Measurements from ENCODE around the gene TGFB1I1.
"Not testable (repeated sequence)": the region's sequence is repeated elsewhere in the genome, so short reads cannot be mapped to it uniquely, and the experiment has no call there.

Gene TGFB1I1

DNA sequence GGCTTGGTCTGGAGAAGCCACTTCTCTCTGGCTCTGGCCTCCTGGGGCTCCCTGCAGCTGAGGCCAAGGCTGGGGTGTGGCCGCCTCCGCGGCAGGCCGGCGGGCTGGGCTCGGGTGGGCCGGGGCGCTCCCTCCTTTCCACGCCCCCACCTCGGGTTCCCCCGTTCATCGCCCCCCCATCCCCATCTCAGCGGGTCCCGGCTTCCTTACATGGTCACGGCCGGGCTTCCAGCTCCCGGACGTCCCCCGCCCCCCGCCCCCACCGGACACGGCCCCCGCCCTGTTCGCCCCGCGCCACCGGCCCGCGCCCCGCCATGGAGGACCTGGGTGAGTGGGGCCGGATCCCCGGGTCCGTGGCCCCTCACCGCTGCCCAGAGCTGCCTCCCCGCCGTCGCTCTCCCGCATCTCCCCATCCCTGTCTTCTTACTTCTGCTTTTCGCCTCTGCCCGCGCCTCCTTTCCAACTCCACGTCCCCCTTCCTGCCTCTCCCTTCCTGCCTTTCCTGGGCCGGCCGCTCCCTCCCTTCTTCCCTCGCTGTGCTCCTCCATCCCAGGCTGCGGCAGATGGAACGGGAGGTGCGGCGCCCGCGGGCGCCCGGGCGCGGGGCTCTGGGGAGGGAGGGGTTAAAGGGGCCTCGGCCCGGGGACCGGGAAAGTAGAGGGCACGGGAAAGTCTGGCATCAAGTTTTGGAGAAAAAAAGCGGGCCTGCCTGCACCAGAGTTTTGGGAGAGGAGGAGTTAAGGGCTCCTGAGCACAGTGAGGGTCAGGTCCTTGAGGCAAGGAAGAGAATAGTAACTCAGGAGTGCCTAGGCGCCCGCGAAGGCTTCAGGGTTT lies at the start of gene TGFB1I1:
Gene TGFB1I1, plus strand, starts transcription at position 278 of the 834 bp plus-strand sequence. Its CDS starts 37 bp downstream, at position 315.
- DNase-seq: no peak

DNA sequence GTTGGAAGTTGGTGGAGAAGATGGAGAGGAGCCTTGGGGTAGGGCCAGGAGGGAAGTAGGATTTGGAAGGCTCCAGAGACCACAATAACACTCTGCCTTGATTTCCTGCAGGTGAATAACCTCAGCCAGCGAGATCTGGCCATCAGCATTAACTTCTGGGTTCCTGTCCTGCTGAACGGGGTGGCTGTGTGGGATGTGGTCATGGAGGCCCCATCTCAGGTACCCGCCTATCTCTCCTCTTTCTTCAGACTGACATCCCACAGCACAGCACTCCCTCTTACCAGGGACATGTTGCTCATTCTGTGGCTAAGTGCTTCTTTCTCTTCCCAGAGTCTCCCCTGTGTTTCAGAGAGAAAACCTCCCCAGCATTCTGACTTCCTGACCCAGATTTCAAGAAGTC lies 48.7 kb upstream of the TGFB1I1 start:
- no peak for DNase-seq

DNA sequence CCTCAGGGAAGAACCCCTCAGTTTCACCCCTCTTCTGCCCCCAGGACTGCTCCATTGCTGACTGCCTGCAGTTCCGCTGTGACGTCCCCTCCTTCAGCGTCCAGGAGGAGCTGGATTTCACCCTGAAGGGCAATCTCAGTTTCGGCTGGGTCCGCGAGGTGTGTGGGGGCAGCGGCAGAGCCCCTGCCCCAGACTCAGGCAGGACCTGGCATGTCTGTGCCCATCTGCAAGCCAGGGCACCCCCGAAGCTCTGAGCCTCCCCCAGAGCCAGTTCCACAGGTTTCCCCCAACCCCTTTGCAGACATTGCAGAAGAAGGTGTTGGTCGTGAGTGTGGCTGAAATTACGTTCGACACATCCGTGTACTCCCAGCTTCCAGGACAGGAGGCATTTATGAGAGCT lies 48.2 kb upstream of the TGFB1I1 start:
- DNase-seq: no peak

DNA sequence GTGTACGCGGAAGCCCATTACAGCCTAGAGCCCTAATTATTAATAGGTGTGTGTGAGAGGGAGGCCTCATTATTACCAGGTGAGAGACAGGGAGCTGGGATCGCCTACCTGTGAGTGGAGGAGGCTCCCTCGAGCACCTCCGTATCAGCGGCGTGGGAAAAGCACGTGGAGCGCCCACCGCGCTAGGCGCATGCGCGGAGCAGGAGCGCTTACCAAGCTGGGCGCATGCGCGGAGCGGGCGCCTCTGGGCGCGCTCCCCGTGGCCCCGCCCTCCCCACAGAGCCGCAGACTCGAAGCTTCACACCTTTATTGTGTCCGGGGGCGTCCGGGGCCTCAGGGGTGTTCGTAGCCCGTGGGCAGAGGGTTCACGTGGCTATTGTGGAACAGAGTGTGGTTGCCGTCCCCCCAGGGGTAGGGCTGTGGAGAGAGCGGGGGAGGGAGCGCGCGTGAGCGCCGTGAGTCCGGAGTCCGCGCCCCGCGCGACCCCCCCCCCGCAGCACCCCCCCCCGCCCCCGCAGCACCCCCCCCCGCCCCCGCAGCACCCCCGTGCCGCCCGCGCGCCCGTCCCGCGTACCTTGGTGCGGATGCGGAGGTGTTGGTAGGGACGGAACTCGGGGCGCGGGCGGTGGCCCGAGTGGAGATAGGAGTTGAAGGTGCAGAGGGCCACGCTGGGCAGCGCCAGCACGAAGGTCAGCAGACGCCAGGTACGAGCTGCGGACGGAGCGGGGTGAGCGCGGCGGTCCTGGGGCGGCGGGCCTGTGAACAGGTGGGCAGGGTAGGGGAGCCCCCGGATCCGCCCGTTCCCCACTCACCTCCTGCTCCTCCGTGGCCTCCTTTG lies 44.3 kb upstream of the TGFB1I1 start:
- DNase-seq: no peak

DNA sequence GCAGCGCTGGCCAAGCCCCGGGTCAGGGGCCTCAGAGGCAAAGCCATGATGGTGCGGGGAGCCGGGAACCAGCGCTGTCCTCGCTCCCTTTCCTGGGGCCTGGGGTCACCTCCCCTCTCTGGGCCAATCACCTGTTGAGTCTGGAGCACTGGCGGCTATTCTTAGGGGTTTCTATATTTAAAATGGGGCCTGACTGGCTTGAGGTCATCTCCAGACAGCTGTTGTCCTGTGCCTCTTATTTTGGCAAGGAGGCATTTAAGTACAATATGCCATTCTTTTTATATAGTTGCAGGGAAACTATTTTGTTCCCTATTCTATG lies 43.7 kb upstream of the TGFB1I1 start, which contains the start of gene COX6A2:
Gene COX6A2, minus strand, starts transcription at position 82 of the 319 bp plus-strand sequence. Its CDS starts 35 bp downstream, at position 47.
- DNase-seq: no peak

DNA sequence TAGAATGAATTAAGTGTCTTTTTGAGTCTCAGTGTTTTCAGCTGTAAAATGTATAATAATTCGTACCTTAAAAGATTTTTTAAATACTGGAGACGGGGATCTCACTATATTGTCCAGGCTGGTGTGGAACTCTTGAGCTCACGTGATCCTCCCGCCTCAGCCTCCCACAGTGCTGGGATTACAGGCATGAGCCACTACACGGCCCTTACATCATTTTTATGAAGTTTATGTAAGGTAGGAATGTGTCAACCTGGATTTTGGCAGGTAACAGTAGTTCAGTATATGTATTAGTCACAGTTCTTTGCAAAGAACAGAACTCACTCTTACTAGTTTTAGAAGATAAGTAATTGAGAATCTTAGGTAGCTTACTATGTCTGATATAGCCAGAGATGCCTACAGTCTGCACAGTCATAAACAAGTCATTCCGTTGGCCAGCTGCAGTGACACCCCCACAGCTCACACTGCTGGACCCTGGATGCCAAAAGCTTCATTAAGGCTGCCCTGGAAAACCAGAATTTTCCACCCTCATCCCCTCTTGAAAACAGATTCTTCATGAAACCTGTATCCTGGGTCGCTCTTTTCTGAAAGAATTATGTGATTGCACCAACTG lies 43.2 kb upstream of the TGFB1I1 start:
- no peak for DNase-seq

DNA sequence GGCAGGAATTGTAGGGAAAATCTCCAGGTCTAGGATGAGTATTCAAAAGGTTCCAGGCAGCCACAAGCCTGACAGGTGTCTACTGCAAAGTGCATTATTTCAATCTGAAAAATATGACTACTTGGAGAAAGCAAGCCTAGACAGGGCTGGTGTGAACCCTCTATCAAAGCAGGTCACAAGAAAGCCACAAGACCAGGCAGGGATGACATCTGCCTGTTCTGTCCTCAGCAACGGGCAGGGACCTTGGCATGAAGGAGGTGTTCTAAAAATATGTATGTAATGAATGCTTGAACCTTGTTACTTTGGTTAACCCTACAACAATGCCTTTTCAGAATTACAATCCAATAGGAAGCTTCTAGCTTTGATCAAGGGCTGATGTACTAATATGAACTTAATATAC lies 42.6 kb upstream of the TGFB1I1 start:
- DNase-seq: no peak

DNA sequence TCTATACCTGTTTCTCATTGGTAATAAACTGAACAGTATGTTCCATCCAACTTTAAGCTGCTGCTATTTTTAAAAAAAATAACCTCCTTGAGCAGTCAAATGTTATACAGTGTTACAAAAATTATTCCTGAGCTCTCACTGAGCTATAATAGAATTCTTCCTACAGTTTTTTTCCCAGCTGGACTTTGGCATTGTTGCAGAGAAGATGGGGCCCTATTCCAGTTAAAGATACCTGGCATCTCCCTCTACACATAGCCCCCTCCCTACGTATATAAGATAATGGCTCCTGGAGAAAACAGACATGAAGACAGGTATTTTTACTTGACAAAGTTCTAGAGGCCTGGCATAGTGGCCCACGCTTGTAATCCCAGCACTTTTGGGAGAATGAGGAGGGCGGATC lies 42.2 kb upstream of the TGFB1I1 start:
- no peak for DNase-seq

DNA sequence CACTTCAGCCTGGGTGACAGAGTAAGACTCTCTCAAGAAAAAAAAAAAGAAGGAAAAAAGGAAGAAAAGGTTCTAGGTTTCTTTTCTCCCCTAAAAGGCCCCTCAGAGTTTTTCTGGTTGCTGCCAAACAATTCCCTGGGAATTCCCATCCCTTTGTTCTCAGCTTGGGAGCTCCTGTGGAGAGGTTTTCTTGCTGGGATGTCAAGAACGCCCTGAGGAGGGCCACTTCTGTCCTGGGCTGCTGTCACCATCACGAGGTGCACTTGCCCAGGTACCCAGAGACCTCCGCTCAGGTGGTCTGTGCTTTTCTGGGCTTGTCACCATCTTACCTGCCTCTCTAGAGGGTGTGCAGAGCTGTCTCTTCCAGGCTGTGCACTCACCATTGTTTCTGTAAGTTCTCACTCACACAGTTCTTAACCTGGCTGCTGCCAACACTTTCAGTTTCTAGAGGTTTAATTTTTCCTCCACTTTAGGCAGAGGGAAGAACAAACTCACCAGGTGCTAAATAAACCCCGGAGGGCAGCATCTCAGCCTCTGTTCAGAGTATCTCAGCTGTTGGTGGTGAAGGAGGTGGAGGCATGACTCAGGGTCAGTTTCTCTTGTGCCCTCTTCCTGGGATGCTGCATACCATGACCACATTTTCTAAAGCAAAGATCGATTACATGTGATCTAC lies 41.4 kb upstream of the TGFB1I1 start:
- DNase-seq: no peak

DNA sequence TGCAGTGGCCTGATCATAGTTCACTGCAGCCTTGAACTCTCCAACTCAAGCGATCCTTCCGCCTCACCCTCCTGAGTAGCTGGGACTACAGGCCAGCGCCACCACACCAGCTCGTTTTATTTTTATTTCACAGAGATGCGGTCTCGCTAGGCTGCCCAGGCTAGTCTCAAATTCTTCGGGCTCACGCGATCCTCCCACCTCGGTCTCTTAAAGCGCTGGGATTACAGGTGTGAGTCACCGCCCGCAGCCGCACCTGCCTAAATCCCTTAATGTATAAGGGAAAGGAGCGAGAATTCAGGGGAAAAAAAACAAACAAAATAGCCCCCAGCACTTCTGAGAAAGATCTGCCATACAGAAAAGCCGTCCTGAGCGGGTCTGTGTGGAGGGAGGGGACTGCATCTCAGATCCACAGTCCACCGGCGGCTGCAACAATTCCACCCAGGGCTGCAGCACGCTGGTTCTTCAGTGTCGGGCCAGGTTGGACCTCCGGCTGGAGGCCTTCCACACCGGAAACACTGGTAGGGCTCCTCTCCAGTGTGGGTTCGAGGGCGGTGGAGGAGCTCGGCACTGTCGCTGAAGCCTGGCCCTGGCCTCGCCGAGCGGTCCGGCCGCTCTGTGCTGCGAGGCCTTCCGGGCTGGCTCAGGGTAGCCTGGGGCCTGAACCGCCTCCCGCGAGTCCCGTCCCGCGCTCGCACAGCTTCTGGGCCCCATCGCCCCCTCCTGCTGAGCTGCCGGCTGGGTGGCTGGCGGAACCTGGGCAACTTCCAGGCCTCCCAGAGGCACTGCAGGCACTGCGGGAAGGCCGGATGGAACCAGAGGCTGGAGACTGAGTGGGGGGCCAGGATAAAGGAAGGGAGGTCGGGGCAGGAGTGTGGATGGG lies 36.4 kb upstream of the TGFB1I1 start:
- no peak for DNase-seq

DNA sequence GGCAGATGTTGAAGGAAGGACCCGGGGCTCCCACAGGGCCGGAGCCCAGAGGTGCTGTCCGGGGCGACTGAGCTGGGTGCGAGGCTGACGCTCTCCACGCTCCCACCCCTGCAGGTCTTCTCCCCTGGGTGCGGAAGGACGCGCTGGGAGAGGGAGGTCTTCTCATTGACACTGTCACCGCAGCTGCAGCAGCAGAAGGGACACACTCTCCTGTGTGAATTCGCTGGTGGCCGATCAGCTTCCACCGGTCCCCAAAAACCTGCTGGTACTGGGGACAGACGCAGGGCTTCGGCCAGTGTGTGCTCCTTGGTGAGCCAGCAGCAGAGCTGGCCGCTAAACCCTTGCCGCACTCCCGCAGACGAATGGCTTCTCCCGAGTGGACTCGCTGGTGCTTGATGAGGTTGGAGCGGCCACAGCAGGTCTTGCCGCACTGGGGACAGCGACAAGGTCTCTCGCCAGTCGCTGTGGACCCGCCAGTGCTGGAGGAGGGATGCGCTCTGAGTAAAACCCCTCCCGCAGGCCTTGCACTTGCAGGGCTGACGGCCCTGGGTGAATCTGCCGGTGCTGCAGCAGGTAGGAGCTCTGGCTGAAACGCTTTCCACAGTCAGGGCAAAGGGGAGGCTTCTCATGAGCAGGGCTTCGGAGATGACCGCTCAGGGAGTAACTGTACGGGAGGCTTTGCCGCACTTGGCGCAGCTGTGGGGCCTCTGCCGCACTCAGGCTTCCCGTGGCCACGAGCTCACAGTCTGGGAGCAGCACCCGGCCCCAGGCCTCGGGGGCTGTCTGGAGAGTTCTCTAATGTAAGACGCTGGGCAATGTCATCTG lies 35.5 kb upstream of the TGFB1I1 start:
- DNase-seq: no peak

DNA sequence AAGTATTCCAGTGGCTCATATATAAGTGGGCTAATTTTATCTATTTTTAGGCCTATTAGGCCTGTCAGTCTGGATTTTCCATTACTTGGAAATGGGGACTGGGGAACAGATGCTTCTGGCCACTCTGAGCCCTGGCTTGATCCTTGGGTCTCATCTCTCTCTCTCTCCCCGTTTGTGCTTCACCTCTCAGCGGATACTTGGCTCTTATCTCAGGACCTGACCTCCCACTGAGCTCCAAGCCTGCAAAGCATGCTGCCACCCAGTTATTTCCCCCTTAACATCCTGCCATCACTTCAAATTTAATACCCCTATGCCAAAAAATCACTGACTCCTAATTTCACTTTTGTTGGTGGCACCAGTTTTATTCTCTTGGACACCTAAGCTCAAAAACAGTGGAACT lies 33.5 kb upstream of the TGFB1I1 start:
- no peak for DNase-seq

DNA sequence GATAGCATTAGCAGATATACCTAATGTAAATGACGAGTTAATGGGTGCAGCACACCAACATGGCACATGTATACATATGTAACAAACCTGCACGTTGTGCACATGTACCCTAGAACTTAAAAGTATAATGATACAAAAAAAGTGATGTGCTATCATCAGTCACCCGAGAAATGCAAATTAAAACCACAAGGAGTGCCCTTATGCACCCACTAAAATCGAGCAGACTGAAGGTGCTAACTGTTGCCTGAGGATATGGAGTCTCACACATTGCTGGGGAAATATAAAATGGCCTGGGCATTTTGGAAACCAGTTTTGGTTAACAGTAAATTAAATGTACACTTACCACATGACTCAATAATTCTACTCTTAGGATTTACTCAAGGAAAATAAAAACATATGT lies 32.9 kb upstream of the TGFB1I1 start:
- not testable (repeated sequence) for DNase-seq

DNA sequence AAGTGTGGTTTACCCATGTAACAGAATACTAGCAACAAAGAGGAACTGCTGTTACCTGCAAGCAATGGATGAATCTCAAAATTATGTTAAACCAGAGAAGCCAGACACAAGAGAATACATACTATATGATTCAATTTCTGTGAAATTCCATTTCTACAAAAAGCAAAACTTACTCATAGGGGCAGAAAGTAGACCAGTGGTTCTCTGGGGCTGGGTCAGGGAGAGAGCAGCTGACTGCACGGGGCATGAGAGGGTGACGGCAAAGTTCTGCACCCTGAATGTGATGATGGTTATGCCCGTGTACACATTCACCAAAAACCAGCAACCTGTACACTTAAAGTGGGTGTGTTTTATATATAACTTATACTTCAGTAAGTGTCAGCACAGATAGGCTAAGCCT lies 32.4 kb upstream of the TGFB1I1 start:
- DNase-seq: no peak

DNA sequence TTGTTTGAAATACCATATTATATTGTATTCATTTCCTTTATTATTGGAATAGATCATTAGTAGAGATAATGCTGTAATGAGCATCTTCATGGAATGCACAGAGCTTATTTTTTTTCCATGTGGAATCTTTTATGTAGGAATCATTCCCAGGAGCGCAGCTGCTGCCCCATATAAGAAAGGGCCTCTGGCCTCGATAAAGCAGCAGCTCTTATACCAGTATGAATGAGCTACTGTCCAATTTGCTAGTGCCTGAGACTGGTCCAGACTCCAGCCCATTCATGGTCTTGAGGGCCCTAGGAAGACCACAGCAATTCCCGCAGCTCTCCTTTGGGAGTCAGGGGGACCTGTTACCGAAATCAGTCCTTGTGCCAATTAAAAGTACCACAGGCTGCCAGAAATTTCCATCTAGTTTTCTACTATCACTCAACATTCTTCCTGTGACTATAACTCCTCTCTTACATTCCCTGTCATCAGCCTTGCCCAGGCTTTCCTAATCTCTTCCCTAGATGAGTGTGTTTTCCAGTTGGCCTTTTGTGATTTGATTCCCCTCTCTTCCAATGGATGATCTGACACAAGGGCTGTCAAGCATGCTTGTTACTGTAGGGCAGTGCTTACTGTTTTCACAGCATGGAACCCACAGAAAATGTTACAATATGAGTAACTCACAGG lies 31.3 kb upstream of the TGFB1I1 start:
- DNase-seq: no peak

DNA sequence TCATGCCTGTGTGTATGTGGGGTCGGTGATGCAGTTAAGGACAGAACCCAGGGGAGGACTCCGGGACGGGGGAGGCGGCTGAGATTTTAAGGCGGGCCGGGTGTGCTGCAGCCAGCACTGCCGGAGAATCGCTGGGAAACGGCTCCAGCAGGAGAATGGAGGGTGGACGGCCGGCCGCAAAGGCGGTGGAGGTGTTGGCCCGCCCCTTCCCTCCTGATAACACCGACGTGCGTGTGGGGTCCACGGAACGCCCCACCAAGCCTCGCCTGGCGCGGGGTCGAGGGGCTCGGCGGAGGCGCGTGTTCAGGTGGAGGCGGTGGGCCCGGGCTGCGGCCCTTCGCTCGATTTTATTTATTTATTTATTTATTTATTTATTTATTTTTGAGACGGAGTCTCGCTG lies 30.0 kb upstream of the TGFB1I1 start:
- DNase-seq: no peak

DNA sequence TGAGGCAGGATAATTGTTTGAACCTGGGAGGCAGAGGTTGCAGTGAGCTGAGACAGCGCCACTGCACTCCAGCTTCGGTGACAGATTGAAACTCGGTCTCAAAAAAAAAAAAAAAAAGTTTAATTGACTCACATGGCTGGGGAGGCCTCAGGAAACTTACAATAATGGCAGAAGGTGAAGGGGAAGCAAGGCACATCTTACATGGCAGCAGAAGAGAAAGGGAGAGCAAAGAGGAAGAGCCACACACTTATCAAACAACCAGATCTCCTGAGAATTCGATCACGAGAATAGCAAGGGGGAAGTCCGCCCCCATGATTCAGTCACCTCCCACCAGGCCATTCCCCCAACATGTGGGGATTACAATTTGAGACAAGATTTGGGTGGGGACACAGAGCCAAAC lies 26.0 kb upstream of the TGFB1I1 start:
- not testable (repeated sequence) for DNase-seq

DNA sequence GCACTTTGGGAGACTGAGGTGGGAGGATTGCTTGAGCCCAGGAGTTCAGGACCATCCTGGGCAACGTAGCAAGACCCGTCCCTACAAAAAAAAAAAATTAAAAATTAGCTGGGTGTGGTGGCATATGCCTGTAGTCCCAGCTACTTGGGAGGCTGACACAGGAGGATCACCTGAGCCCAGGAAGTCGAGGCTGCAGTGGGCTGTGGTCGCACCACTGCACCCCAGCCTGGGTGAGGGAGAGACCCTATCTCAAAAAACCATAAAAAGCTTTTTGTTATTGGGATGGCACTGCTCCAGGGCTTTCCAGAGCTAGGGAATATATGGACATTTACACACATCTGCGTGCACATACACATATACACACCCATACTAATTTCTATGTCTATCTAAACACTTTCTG lies 20.8 kb upstream of the TGFB1I1 start:
- no peak for DNase-seq

DNA sequence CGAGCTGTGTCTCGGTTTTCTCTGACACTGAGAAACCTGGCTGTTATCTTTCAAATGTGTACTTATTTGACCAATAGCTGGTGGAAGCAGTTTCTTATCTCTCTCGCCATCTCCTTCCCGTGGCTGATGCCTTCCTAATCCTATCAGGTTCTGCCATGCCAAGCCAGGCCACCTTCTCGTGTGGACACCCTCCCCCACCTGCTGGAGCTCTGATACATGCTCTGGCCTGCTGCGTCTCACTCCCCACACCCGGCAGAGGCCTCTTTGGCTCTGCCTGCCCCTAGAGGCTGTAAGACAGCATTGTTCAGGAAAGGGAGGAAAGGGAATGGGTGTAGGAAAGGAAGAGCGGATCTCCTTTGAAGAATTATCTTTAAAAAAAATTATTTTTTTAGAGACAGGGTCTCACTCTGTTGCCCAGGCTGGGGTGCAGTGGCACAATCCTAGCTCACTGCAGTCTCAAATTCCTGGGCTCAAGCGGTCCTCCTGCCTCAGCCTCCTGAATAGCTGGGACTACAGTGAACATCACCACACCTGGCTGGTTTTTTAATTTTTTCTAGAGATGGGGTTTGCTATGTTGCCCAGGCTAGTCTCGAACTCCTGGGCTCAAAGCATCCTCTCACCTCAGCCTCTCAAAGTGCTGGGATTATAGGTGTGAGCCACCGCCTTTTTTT lies 20.1 kb upstream of the TGFB1I1 start:
- DNase-seq: no peak

DNA sequence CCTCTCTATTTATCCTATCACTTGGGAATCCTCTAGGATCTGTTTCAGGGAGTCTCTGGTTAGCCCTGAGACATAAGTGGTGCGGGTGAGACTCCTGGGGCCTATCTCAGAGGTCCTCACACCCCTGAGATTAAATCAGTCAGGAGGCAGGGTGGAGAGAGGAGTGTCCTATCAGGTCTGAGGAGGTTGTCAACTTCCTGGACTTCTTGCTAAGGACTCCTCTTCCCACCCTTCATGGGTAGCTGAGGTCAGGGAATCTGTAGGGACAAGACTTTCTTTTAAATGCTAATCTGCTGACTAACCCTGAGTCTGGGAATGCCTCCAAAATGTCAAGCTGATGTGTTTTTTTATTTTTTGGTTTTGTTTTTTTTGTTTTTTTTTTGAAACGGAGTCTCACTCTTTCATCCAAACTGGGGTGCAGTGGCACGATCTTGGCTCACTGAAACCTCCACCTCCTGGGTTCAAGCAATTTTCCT lies 19.3 kb upstream of the TGFB1I1 start:
- DNase-seq: no peak
